NCI-H1048 (cell line): ENCODE data around the gene PAIP2.
A peak's percentile ranks its signal among the peaks of the same experiment; 100 is the strongest.
"Not testable (repeated sequence)": the region's sequence is repeated elsewhere in the genome, so short reads cannot be mapped to it uniquely, and the experiment has no call there.

Experiments used
- DNase-seq: peaks from one replicate; lab custom pipeline; 2025; lab: John Stamatoyannopoulos, UW

PAIP2 gene

GRCh38 chr5:139341689-139342422 is at the start of gene PAIP2:
Gene PAIP2 (plus strand): TSS chr5:139341854. CDS start chr5:139363785, 21,931 bp downstream.
- DNase-seq, result peak; percentile 94

- no peak for DNase-seq
These were observed 48.5 kb upstream of the PAIP2 start for GRCh38 chr5:139293202-139293506.

DNA sequence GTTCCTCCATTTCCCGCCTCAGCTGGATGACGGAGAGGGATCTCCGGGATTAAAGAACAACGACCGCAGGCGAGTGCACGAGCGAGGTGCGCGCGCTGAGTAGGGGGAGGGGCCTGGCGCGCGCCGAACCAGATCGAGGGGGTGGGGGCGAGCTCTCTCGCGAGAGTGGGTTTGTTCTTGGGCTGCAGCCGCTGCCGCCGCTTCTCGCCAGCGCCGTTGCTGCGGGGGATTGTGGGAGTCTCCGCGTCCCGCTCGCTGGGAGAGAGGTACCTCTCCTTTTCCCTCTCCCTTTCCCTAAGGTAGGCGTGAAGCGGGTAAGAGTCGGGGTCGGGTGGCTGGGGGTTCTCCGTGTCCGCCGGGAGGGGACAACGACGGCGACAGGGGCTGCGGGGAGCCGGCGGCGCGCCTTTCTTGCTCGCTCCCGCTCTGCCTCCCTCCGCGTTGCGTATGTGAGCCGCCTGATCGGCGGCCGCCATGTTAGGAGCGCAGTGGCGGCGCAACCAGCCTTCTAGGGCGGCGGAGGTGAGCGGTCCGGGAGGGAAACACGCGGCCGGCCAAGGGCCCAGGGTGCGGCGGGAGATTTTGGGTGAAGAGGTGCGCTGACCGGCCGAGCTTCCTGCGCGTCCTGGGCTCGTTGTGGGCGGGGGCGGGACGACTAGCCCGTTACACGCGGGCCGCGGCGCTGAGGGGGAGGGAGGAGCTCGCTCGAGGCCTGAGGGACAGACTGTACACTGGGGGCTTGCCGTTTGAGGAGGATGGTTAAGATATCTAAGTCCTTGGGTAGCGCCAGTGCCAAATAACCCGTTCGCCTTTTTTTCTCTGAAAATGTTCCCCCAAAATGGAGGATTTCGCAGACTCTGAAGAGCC is 47.9 kb upstream of the PAIP2 start, which contains the start of gene MATR3:
Gene MATR3 (plus strand): TSS at position 234 of the 867 bp plus-strand sequence. CDS start 13,676 bp downstream, outside the sequence.
- DNase-seq, result peak; percentile 91

- DNase-seq, result peak; percentile 57
These were observed 47.1 kb upstream of the PAIP2 start for GRCh38 chr5:139294374-139295165.

- no peak for DNase-seq
These were observed 46.2 kb upstream of the PAIP2 start for GRCh38 chr5:139295346-139296057.

DNA sequence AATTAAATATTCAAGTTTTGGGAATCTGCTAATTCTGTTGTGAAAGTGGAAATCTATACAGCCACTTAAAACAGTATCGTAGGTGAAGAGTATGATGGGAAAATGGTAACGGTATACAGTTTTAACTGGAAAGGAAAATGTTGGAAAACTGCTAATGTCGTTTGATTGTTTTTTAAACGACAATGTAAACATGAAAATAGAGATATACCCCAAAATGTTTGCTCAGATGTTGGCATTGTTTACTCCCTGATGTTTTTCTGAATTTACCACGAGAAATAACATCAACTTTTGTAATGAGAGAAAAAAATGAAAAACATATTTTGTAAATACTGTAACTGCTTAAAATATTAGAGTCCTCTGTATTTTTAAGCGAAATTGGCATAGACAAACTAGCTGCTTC is 45.5 kb upstream of the PAIP2 start:
- no peak for DNase-seq

- no peak for DNase-seq
These were observed 44.8 kb upstream of the PAIP2 start for GRCh38 chr5:139296862-139297326.

GRCh38 chr5:139297439-139298133 is 44.1 kb upstream of the PAIP2 start:
- DNase-seq, result no peak

GRCh38 chr5:139298242-139298641 is 43.4 kb upstream of the PAIP2 start:
- no peak for DNase-seq

- no peak for DNase-seq
These were observed 42.2 kb upstream of the PAIP2 start for GRCh38 chr5:139299486-139299885.

GRCh38 chr5:139301808-139302499 is 39.7 kb upstream of the PAIP2 start:
- DNase-seq, result no peak

- no peak for DNase-seq
These were observed 37.0 kb upstream of the PAIP2 start for GRCh38 chr5:139304391-139305324.

GRCh38 chr5:139306197-139306596 is 35.5 kb upstream of the PAIP2 start:
- no peak for DNase-seq

DNA sequence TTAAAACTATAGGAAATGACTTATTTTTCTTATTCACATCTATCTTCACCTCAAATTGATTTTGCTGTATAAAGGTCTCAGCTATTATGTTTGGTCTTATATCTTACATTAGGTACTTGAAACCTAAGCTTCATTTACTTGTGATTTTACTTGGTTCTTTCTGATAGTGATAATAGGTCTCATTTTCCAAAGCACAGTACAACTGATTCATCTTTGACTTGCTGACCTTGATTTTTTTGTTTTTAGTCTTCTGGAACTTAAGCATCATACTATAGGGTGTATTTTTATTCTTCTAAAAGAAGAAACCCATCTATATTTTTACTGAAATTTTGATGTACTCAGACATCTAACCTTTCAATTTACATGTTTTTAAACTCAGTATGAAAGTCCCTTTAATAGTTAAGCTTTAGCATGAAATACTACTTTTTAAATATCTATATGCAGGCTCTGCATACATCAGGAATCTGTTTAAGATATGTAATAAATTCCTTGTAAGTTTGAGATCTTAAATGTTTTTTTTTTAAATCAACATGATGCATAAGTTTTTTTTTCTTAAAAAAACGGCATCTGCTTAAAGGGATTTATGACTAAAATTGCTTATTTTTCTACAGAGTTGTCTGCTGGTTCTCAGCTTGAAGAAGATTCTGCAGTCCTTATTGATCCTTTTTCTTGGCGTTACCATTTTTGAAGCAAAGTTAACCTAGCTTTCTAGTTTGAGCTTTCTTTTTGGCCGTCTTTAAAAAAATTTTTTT is 34.9 kb upstream of the PAIP2 start:
- no peak for DNase-seq

DNA sequence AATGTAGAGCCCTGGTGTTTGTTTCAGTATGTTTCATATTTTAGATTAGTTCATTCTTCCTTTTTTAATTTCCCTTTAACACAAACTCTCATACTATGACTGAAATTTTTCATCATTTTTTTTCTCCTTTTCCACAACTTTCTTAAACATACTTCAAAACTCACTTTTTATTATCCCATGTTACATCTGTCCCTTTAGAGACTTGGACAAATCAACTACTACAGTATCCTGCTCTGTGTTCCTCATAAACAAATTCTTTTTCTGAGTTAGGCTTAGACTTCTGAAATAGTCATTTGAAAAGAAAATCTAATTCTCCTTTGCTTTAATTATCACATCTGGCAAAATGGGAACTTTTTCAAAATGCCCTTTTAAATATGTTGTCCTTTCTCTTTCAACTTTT is 32.9 kb upstream of the PAIP2 start:
- DNase-seq, result no peak

- DNase-seq, result not testable (repeated sequence)
These were observed 30.9 kb upstream of the PAIP2 start for GRCh38 chr5:139310715-139311186.

DNA sequence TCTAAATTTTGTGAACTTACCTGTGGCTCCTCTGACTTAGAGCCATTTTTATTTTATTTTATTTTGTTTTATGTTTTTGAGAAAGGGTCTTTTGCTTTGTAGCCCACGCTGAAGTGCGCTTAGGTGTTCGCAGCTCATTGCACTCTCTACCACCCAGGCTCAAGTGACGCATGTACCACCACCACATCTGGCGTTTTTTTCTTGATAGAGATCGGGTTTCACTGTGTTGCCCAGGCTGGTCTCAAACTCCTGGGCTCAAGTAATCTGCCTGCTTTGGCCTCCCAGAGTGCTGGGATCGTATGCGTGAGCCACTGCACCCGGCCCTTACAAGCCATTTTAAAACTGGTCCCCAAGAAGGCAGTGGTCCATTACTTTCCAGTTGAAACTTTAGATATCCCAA is 29.6 kb upstream of the PAIP2 start:
- no peak for DNase-seq

DNA sequence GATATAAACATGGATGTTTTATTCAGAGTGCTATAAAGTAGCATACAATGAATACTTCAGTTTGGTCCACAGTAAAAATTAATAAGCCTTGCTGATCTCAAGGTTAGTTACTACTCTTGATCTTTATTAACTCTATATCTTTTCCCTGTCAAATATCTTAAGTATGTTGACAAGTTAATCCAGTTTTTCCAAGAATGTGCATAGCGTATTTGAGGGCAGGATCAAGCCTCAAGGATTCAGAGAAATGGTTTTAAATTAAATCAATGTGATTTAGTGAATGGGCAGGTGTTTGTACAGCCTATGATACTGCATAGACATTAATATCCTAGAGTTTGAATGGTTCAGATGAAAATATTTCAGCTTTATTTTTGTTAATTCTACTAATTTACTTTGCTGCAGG is 27.4 kb upstream of the PAIP2 start:
- DNase-seq, result no peak
